T47D (cell line): ENCODE results near the gene C2CD4D.

ENCODE experiments used
- DNase-seq, 2 experiments: peaks; one replicate each; pipeline versions ENCODE4 v3.0.0 to v3.0.0-alpha.2; 2011 to 2012; ENCODE audit warnings: low read depth in 1 of 2, low spot score in 1 of 2
- JUND ChIP-seq: IDR thresholded peaks from 2 replicates; pipeline ENCODE4 v1.6.1; 2012; ENCODE audit warnings: low read depth
- in situ Hi-C: cut with HindIII; loops from 2 replicates; pipeline ENCODE4 v1.10.0; 2016; ENCODE audit warnings: low sequenced_read_pairs, low pct_unique_long_range_greater_than_20kb

Gene C2CD4D

GRCh38 chr1:151838222-151839081 lies 1.2 kb downstream of the C2CD4D start:
- TF ChIP-seq JUND: no peak
- in situ Hi-C loops: no loop called here

GRCh38 chr1:151837884-151838221 lies 1.8 kb downstream of the C2CD4D start:
- TF ChIP-seq JUND: no peak
- in situ Hi-C loops: no loop called here

More at GRCh38 chr1:151838222-151839081, 1.2 kb downstream of the C2CD4D start:
- DNase-seq: no peak

GRCh38 chr1:151837197-151837596 lies 2.4 kb downstream of the C2CD4D start:
- in situ Hi-C loops: no loop called here
- TF ChIP-seq JUND: no peak
- DNase-seq: no peak

More at GRCh38 chr1:151837884-151838221, 1.8 kb downstream of the C2CD4D start:
- DNase-seq: no peak

- no peak for TF ChIP-seq JUND
- DNase-seq: no peak
- in situ Hi-C loops: no loop called here
Measured at GRCh38 chr1:151835596-151835995, 4.0 kb downstream of the C2CD4D start.

- TF ChIP-seq JUND: no peak
- DNase-seq: no peak
- in situ Hi-C loops: no loop called here
Measured at GRCh38 chr1:151834239-151834638, 5.4 kb downstream of the C2CD4D start.

- no peak for DNase-seq
- TF ChIP-seq JUND: no peak
- in situ Hi-C loops: no loop called here
Measured at GRCh38 chr1:151833172-151833900, 6.3 kb downstream of the C2CD4D start.

GRCh38 chr1:151832318-151832980 lies 7.2 kb downstream of the C2CD4D start:
- peak; percentile 88 to 98 for DNase-seq
- in situ Hi-C loops: no loop called here
- TF ChIP-seq JUND: no peak

- in situ Hi-C loops: no loop called here
- peak; percentile 70 to 86 for DNase-seq
- TF ChIP-seq JUND: no peak
Measured at GRCh38 chr1:151831605-151832004, 8.0 kb downstream of the C2CD4D start, which contains the start of gene RORC. TSS of gene RORC (minus strand) at chr1:151831802. CDS start at chr1:151831764, 38 bp downstream.

GRCh38 chr1:151831256-151831591 lies 8.4 kb downstream of the C2CD4D start:
- in situ Hi-C loops: no loop called here
- DNase-seq: no peak

GRCh38 chr1:151830055-151830454 lies 9.6 kb downstream of the C2CD4D start:
- in situ Hi-C loops: no loop called here
- DNase-seq: no peak
- no peak for TF ChIP-seq JUND

More at GRCh38 chr1:151831256-151831591, 8.4 kb downstream of the C2CD4D start:
- TF ChIP-seq JUND: no peak

GRCh38 chr1:151829352-151830046 lies 10.1 kb downstream of the C2CD4D start:
- TF ChIP-seq JUND: no peak
- in situ Hi-C loops: no loop called here
- DNase-seq: no peak

- no peak for TF ChIP-seq JUND
- DNase-seq: peak in 1 of 2 experiments; percentile 63
- in situ Hi-C loops: no loop called here
Measured at GRCh38 chr1:151828921-151829320, 10.7 kb downstream of the C2CD4D start.

- TF ChIP-seq JUND: no peak
- no peak for DNase-seq
- in situ Hi-C loops: no loop called here
Measured at GRCh38 chr1:151827853-151828252, 11.8 kb downstream of the C2CD4D start.
